Ishikawa (cell line): ENCODE measurements around the gene ACOT8.

Experiments
- CEBPB ChIP-seq: IDR thresholded peaks from 2 replicates; pipeline ENCODE4 v1.6.1; 2012
- CREB1 ChIP-seq: IDR thresholded peaks from 2 replicates; pipeline ENCODE4 v1.6.1; 2012; ENCODE audit warnings: low read depth
- EGR1 ChIP-seq: IDR thresholded peaks from 2 replicates; pipeline ENCODE4 v1.6.1; 2012
- EP300 ChIP-seq: IDR thresholded peaks from 2 replicates; pipeline ENCODE4 v1.6.1; 2012; ENCODE audit warnings: borderline replicate concordance
- FOXM1 ChIP-seq: IDR thresholded peaks from 2 replicates; pipeline ENCODE4 v1.6.1; 2012; ENCODE audit warnings: low read depth, borderline replicate concordance
- NFIC ChIP-seq: IDR thresholded peaks from 2 replicates; pipeline ENCODE4 v1.6.1; 2012
- RAD21 ChIP-seq: IDR thresholded peaks from 2 replicates; pipeline ENCODE4 v1.6.1; 2012; ENCODE audit warnings: low read depth
- REST ChIP-seq: IDR thresholded peaks from 2 replicates; pipeline ENCODE4 v1.6.1; 2012; ENCODE audit warnings: low read depth, mild to moderate bottlenecking
- TAF1 ChIP-seq: IDR thresholded peaks from 2 replicates; pipeline ENCODE4 v1.6.1; 2012; ENCODE audit warnings: low read depth, mild to moderate bottlenecking
- TCF12 ChIP-seq: IDR thresholded peaks from 2 replicates; pipeline ENCODE4 v1.6.1; 2012; ENCODE audit warnings: low read depth
- TEAD4 ChIP-seq: IDR thresholded peaks from 2 replicates; pipeline ENCODE4 v1.6.1; 2012
- YY1 ChIP-seq: IDR thresholded peaks from 2 replicates; pipeline ENCODE4 v1.6.1; 2012; ENCODE audit warnings: low read depth
- TF ChIP-seq, protein P1 (sequence below): IDR thresholded peaks from 2 replicates; pipeline ENCODE4 v1.6.1; 2012

- no peak for TF ChIP-seq TEAD4
- no peak for TF ChIP-seq YY1
- TF ChIP-seq CEBPB: no peak
- no peak for TF ChIP-seq TAF1
- TF ChIP-seq EP300: no peak
- no peak for TF ChIP-seq TCF12
- TF ChIP-seq RAD21: no peak
- no peak for TF ChIP-seq CREB1
- TF ChIP-seq NFIC: no peak
- TF ChIP-seq REST: no peak
- TF ChIP-seq, protein P1, sequence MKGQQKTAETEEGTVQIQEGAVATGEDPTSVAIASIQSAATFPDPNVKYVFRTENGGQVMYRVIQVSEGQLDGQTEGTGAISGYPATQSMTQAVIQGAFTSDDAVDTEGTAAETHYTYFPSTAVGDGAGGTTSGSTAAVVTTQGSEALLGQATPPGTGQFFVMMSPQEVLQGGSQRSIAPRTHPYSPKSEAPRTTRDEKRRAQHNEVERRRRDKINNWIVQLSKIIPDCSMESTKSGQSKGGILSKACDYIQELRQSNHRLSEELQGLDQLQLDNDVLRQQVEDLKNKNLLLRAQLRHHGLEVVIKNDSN: no peak
- TF ChIP-seq FOXM1: no peak
- TF ChIP-seq EGR1: no peak
Measured at GRCh38 chr20:45819466-45819865, 37.7 kb downstream of the ACOT8 start.
